Measurements from ENCODE around the gene RBP5. TPM values are rescaled to one million over a fixed set of nuclear protein-coding genes. Genes with fewer than 3 reads are reported as not detected.

Gene RBP5
- polyA plus RNA-seq, 2 of the 4 experiments (the other 2 are of a cell fraction), result 0.25 TPM; not detected in 1

- Histone ChIP-seq H3K4me1 (0 out of 3 replicates have a peak, but pooled peaks cover 4% of the 10 kb centered on the region), H3K4me3 (no peak overlapping the region), H3K27ac (no peak overlapping the region), H3K9me3 (peaks cover 3% of the 10 kb centered on the region; the same call in 1 of the 3 replicates), H3K4me2 (no peak overlapping the region)
- TF ChIP-seq MAZ (IDR thresholded peaks at IDR 0.05; ENCODE audit: borderline replicate concordance, low read depth, low read length), result no peak
- TF ChIP-seq CTCF (IDR thresholded peaks at IDR 0.05), result no peak
- TF ChIP-seq FOXS1 (CRISPR knock-in tag; IDR thresholded peaks at IDR 0.05), result no peak
- TF ChIP-seq MAX (IDR thresholded peaks at IDR 0.05), result no peak
- no peak for TF ChIP-seq FOSB (CRISPR knock-in tag; IDR thresholded peaks at IDR 0.05)
- TF ChIP-seq ESRRA (IDR thresholded peaks at IDR 0.05; ENCODE audit: borderline replicate concordance, low read length), result no peak
- TF ChIP-seq FOSL2 (IDR thresholded peaks at IDR 0.05), result no peak
- no peak for TF ChIP-seq FOSL2 (CRISPR knock-in tag; IDR thresholded peaks at IDR 0.05)
- TF ChIP-seq E2F6 (IDR thresholded peaks at IDR 0.05; ENCODE audit: borderline replicate concordance, low read depth), result no peak
- no peak for TF ChIP-seq SMC3 (IDR thresholded peaks at IDR 0.05)
- TF ChIP-seq RFX5 (IDR thresholded peaks at IDR 0.05), result no peak
- TF ChIP-seq BHLHE40 (IDR thresholded peaks at IDR 0.05; ENCODE audit: low read depth, low read length), result no peak
- TF ChIP-seq CBX8 (IDR thresholded peaks at IDR 0.05), result no peak
- no peak for TF ChIP-seq NPAS2 (CRISPR knock-in tag; IDR thresholded peaks at IDR 0.05; ENCODE audit: borderline replicate concordance)
- TF ChIP-seq CEBPB (IDR thresholded peaks at IDR 0.05), result no peak
- TF ChIP-seq ATOH8 (CRISPR knock-in tag; IDR thresholded peaks at IDR 0.05; ENCODE audit: low read depth), result no peak
- WGBS (ENCODE audit: missing lambda C conversion rate), result 84% methylated on average over 6 of the region's 7 CpGs
- POLR2A ChIA-PET, result no interaction called here
- CTCF ChIA-PET, result interaction anchor here (1.1 to 6.8 kb wide), 4 partner anchors 8 to 836 kb away, joined by 3 to 75 read pairs (median 4); no protein-coding TSS in a partner anchor
- FAIRE-seq (no peak), DNase-seq (ENCODE audit: low read depth in 1 of 2, low spot score in 1 of 2) (no peak), ATAC-seq (no peak)
Measured at GRCh38 chr12:7160183-7160582, 31.5 kb upstream of the RBP5 start.

- FAIRE-seq (no peak), DNase-seq (ENCODE audit: low read depth in 1 of 2, low spot score in 1 of 2) (no peak), ATAC-seq (peak; percentile 9 to 14; a peak in 2 of 6 replicates)
- H3K9me3 ChIP-seq, result 0 out of 3 replicates have a peak, but pooled peaks cover 3% of the 10 kb centered on the region
- H3K4me2 ChIP-seq, result no peak overlapping the region
- no peak for TF ChIP-seq SREBF2 (IDR thresholded peaks at IDR 0.05)
- TF ChIP-seq ATOH8 (CRISPR knock-in tag; IDR thresholded peaks at IDR 0.05; ENCODE audit: low read depth), result no peak
- no peak for TF ChIP-seq HOXA7 (CRISPR knock-in tag; IDR thresholded peaks at IDR 0.05)
- no peak for TF ChIP-seq RCOR1 (IDR thresholded peaks at IDR 0.05; ENCODE audit: low read depth, low read length)
- no peak for TF ChIP-seq PBX3 (IDR thresholded peaks at IDR 0.05)
- TF ChIP-seq FOSL2 (IDR thresholded peaks at IDR 0.05), result no peak
- TF ChIP-seq FOSL2 (CRISPR knock-in tag; IDR thresholded peaks at IDR 0.05), result no peak
- TF ChIP-seq RARB (CRISPR knock-in tag; IDR thresholded peaks at IDR 0.05), result no peak
- TF ChIP-seq ZNF302 (CRISPR knock-in tag; IDR thresholded peaks at IDR 0.05), result no peak
- no peak for TF ChIP-seq CEBPB (IDR thresholded peaks at IDR 0.05)
- no peak for TF ChIP-seq MYC (IDR thresholded peaks at IDR 0.05; ENCODE audit: borderline replicate concordance, low read length)
- TF ChIP-seq CHD2 (IDR thresholded peaks at IDR 0.05; ENCODE audit: low read length, partially characterized antibody), result no peak
- TF ChIP-seq EP300 (IDR thresholded peaks at IDR 0.05), result no peak
- H3K27ac ChIP-seq, result no peak overlapping the region; a peak in 1 of 6 replicates
- 88% methylated on average over 8 of the region's 10 CpGs for WGBS (ENCODE audit: missing lambda C conversion rate)
- ChIA-PET POLR2A (no interaction called here), CTCF (interaction anchor here (2.5 kb wide), 1 partner anchor 17 kb away, joined by 8 read pairs; no protein-coding TSS in a partner anchor)
- H3K4me3 ChIP-seq, result no peak overlapping the region
- H3K4me1 ChIP-seq, result 0 out of 3 replicates have a peak, but pooled peaks cover 4% of the 10 kb centered on the region
Measured at GRCh38 chr12:7158781-7159609, 30.3 kb upstream of the RBP5 start.

Measured in A549 (cell line).